GM12878 (cell line): ENCODE data around the gene RBM43. TPM values are rescaled to one million over a fixed set of nuclear protein-coding genes. Genes with fewer than 3 reads are reported as not detected.

ENCODE experiments used
- ATAC-seq: fragments of 200-7000 bp; cut with Tn5 transposase; 3 replicates; pipeline ENCODE4 v1.9.1; 2020; ENCODE audit warnings: mild to moderate bottlenecking, moderate library complexity
- BruUV-seq: library from RNA; stranded (reverse); fragments of 400-500 nt; replicated peaks from 2 replicates; lab custom pipeline; 2021; lab: Mats Ljungman, UMichigan
- CTCF ChIA-PET: fragments of 300-600 bp; sonication (Branson Sonifier 250); formaldehyde crosslinking; extraction: SDS; loops from one replicate; lab custom pipeline; 2021; ENCODE audit warnings: inconsistent platforms; lab: Yijun Ruan, JAX
- POLR2A ChIA-PET: fragments of 350-600 bp; formaldehyde crosslinking; extraction: SDS; loops from one replicate; lab custom pipeline; 2021; ENCODE audit warnings: inconsistent platforms; lab: Charles Lee
- RAD21 ChIA-PET: fragments of 300-600 bp; sonication (Branson Sonifier 250); formaldehyde crosslinking; loops from one replicate; lab custom pipeline; 2023; ENCODE audit warnings: antibody characterized with exemption; ENCODE audit not compliant: unreplicated experiment; lab: Charles Lee
- SMC1A ChIA-PET: fragments of 300-600 bp; sonication (Branson Sonifier 250); formaldehyde crosslinking; loops from one replicate; lab custom pipeline; 2023; ENCODE audit not compliant: unreplicated experiment, uncharacterized antibody; lab: Charles Lee
- DNase-seq: peaks from one replicate; pipeline ENCODE4 v3.0.0-alpha.2; 2011; ENCODE audit warnings: low read depth, low spot score
- FAIRE-seq: peaks from 3 replicates; lab custom pipeline; 2011; peaks lifted over from hg19 to GRCh38; lab: Jason Lieb, UNC
- H2AFZ ChIP-seq: 2 replicates; pipeline ENCODE4 v1.6.0; 2011; ENCODE audit warnings: low read depth, low read length, control low read depth; ENCODE audit not compliant: control insufficient read depth
- H3K27ac ChIP-seq: 2 replicates; pipeline ENCODE4 v1.5.1; 2011; ENCODE audit warnings: control low read depth; ENCODE audit not compliant: control insufficient read depth, insufficient read depth
- H3K27me3 ChIP-seq, 2 experiments: replicated peaks in 1 of 2; 2 replicates each; pipeline versions ENCODE4 v1.6.0 to v1.6.1; 2011; ENCODE audit warnings: low read length in 1 of 2; ENCODE audit not compliant: control insufficient read depth in 2 of 2, insufficient read depth in 2 of 2
- H3K36me3 ChIP-seq, 2 experiments: 2 replicates each; pipeline ENCODE4 v1.5.1; 2011; ENCODE audit warnings: low read length in 1 of 2; ENCODE audit not compliant: control insufficient read depth in 2 of 2, insufficient read depth in 2 of 2
- H3K4me1 ChIP-seq: 2 replicates; pipeline ENCODE4 v1.6.1; 2011; ENCODE audit warnings: mild to moderate bottlenecking, low read length, moderate library complexity, mixed read lengths; ENCODE audit not compliant: control insufficient read depth, insufficient read depth
- H3K4me2 ChIP-seq: 2 replicates; pipeline ENCODE4 v1.6.0; 2011; ENCODE audit warnings: control low read depth; ENCODE audit not compliant: control insufficient read depth, insufficient read depth
- H3K4me3 ChIP-seq: fragments of 200-600 bp; sonication (generic); 2 replicates; pipeline ENCODE4 v1.5.1; 2016
- H3K79me2 ChIP-seq: 2 replicates; pipeline ENCODE4 v1.6.0; 2011; ENCODE audit warnings: low read length; ENCODE audit not compliant: control insufficient read depth, insufficient read depth
- H3K9ac ChIP-seq: 2 replicates; pipeline ENCODE4 v1.8.0; 2011; ENCODE audit warnings: low read length, control low read depth, mixed read lengths; ENCODE audit not compliant: control insufficient read depth, insufficient read depth
- H3K9me3 ChIP-seq: replicated peaks from 3 replicates; pipeline ENCODE4 v1.5.1; 2011; ENCODE audit warnings: mild to moderate bottlenecking, low read length; ENCODE audit not compliant: control insufficient read depth, insufficient read depth
- H4K20me1 ChIP-seq: 2 replicates; pipeline ENCODE4 v1.6.0; 2011; ENCODE audit not compliant: control insufficient read depth, insufficient read depth
- BACH1 ChIP-seq: fragments of 450-650 bp; IDR thresholded peaks from 2 replicates; pipeline ENCODE4 v1.6.1; 2017; ENCODE audit warnings: mild to moderate bottlenecking, borderline replicate concordance
- BMI1 ChIP-seq: fragments of 450-650 bp; IDR thresholded peaks from 2 replicates; pipeline ENCODE4 v1.6.1; 2016; ENCODE audit warnings: mild to moderate bottlenecking, moderate library complexity, borderline replicate concordance
- CBFB ChIP-seq: IDR thresholded peaks from 2 replicates; pipeline ENCODE4 v1.6.1; 2016; ENCODE audit warnings: antibody characterized with exemption, low read depth
- HDAC6 ChIP-seq: fragments of 200-600 bp; sonication (generic); IDR thresholded peaks from one replicate; pipeline ENCODE4 v1.8.0; 2017; ENCODE audit warnings: antibody characterized with exemption; ENCODE audit not compliant: unreplicated experiment
- MEF2A ChIP-seq: IDR thresholded peaks from 2 replicates; pipeline ENCODE4 v1.6.1; 2011; ENCODE audit warnings: low read depth, mild to moderate bottlenecking, low read length, moderate library complexity; ENCODE audit not compliant: insufficient read depth
- MEF2B ChIP-seq: fragments of 450-650 bp; IDR thresholded peaks from 2 replicates; pipeline ENCODE4 v1.6.1; 2018; ENCODE audit warnings: mild to moderate bottlenecking, moderate library complexity; ENCODE audit not compliant: partially characterized antibody, poor library complexity, severe bottlenecking
- POLR2A ChIP-seq: IDR thresholded peaks from 2 replicates; pipeline ENCODE4 v1.6.1; 2011; ENCODE audit warnings: low read depth, mild to moderate bottlenecking, low read length
- PRDM15 ChIP-seq: fragments of 450-650 bp; formaldehyde crosslinking; IDR thresholded peaks from 2 replicates; pipeline ENCODE4 v1.4.0; 2020; ENCODE audit warnings: mild to moderate bottlenecking, moderate library complexity
- SIN3A ChIP-seq: IDR thresholded peaks from 2 replicates; pipeline ENCODE4 v1.6.1; 2012; ENCODE audit warnings: low read depth, low read length, improper control_type of control experiment
- TARDBP ChIP-seq: IDR thresholded peaks from 2 replicates; pipeline ENCODE4 v1.6.1; 2016; ENCODE audit warnings: borderline replicate concordance
- TCF7 ChIP-seq: IDR thresholded peaks from 2 replicates; pipeline ENCODE4 v1.6.1; 2014; ENCODE audit warnings: antibody characterized with exemption, borderline replicate concordance
- ZNF622 ChIP-seq: fragments of 450-650 bp; IDR thresholded peaks from 2 replicates; pipeline ENCODE4 v1.6.1; 2017; ENCODE audit warnings: mild to moderate bottlenecking, inconsistent platforms
- ZSCAN29 ChIP-seq: fragments of 450-650 bp; IDR thresholded peaks from 2 replicates; pipeline ENCODE4 v1.6.1; 2017; ENCODE audit warnings: mild to moderate bottlenecking, moderate library complexity
- WGBS: methylation state at CpG from one replicate; pipeline ENCODE4 v1.1.6; 2016; ENCODE audit warnings: low lambda C conversion rate; ENCODE audit not compliant: insufficient replicate concordance, insufficient coverage; ENCODE audit errors: missing lambda C conversion rate; 5-methylcytosine and 5-hydroxymethylcytosine counted together
- in situ Hi-C: fragments of 300-500 bp; cut with MboI; formaldehyde crosslinking; loops from 9 replicates; pipeline ENCODE4 v1.14.3; 2018; ENCODE audit warnings: mixed read lengths
- intact Hi-C: fragments of 100-400 bp; cut with micrococcal nuclease; formaldehyde crosslinking; loops from one replicate; pipeline ENCODE4 v1.14.2; 2022; ENCODE audit not compliant: unreplicated experiment
- polyA plus RNA-seq, 11 experiments: library from polyadenylated mRNA; depleted of rRNA in 4 of 11; unstranded in 6 of 11; stranded (reverse) in 5 of 11; fragments of >200 nt; fragmentation: Nextera tagmentation in 4 of 11; fragmentation: Illumina TruSeq in 1 of 11; extraction: Ambion mirVana in 4 of 11; extraction: Trizol in 1 of 11; gene quantifications; 1 replicate in 1 of 11; 2 replicates in 10 of 11; pipeline versions ENCODE4 v1.2.1 to v1.2.3, GENCODE V29; 2011 to 2016; ENCODE audit warnings: inconsistent platforms in 2 of 11, missing spikeins in 2 of 11, low read depth in 1 of 11
- total RNA-seq, 4 experiments: library from RNA; depleted of rRNA in 3 of 4; stranded (reverse); fragments of >200 nt in 3 of 4; fragmentation: Illumina TruSeq in 1 of 4; extraction: Trizol in 1 of 4; gene quantifications; 2 replicates each; pipeline versions ENCODE4 v1.2.1 to v1.2.3, GENCODE V29; 2013 to 2021

Gene RBM43
- total and polyA plus RNA-seq, 10 of the 15 experiments (the other 5 are each of a cell fraction or from before 2014, with no cell fraction given), result 0.86 to 5.3 (median 2.6) TPM

- H3K27ac ChIP-seq, result no peak overlapping the region
- ChIA-PET POLR2A (no interaction called here), RAD21 (no interaction called here), CTCF (no interaction called here), SMC1A (no interaction called here)
- TF ChIP-seq ZSCAN29, result no peak
- TF ChIP-seq MEF2B, result no peak
- no peak for TF ChIP-seq POLR2A
- no peak for TF ChIP-seq HDAC6
- TF ChIP-seq BACH1, result no peak
- no peak for TF ChIP-seq TARDBP
- no peak for TF ChIP-seq TCF7
- TF ChIP-seq CBFB, result no peak
- no peak for TF ChIP-seq PRDM15 (CRISPR knock-in tag)
- TF ChIP-seq MEF2A, result no peak
- no peak for TF ChIP-seq ZNF622
- TF ChIP-seq BMI1, result no peak
- no peak for TF ChIP-seq SIN3A
- no peaks in the 10 kb centered on the region for H3K79me2 ChIP-seq
- ATAC-seq (no peak), FAIRE-seq (no peak), DNase-seq (no peak)
- no peaks in the 10 kb centered on the region for H3K27me3 ChIP-seq
- in situ Hi-C loops (no loop called here), intact Hi-C loops (no loop called here)
- H2AFZ ChIP-seq, result no peak overlapping the region
- H3K4me3 ChIP-seq, result no peak overlapping the region
- no peaks in the 10 kb centered on the region for H3K4me1 ChIP-seq
- no peaks in the 10 kb centered on the region for H3K9me3 ChIP-seq
- no TSS peak for BruUV-seq
- H4K20me1 ChIP-seq, result no peaks in the 10 kb centered on the region
- no peaks in the 10 kb centered on the region for H3K36me3 ChIP-seq
- H3K9ac ChIP-seq, result no peak overlapping the region
- no peak overlapping the region for H3K4me2 ChIP-seq
- 24% methylated on average over 3 of the region's 3 CpGs for WGBS
Observed at GRCh38 chr2:151205571-151205970, 56.1 kb downstream of the RBM43 start.
